ENCODE results near the gene MYADML2.

MYADML2 gene

DNA sequence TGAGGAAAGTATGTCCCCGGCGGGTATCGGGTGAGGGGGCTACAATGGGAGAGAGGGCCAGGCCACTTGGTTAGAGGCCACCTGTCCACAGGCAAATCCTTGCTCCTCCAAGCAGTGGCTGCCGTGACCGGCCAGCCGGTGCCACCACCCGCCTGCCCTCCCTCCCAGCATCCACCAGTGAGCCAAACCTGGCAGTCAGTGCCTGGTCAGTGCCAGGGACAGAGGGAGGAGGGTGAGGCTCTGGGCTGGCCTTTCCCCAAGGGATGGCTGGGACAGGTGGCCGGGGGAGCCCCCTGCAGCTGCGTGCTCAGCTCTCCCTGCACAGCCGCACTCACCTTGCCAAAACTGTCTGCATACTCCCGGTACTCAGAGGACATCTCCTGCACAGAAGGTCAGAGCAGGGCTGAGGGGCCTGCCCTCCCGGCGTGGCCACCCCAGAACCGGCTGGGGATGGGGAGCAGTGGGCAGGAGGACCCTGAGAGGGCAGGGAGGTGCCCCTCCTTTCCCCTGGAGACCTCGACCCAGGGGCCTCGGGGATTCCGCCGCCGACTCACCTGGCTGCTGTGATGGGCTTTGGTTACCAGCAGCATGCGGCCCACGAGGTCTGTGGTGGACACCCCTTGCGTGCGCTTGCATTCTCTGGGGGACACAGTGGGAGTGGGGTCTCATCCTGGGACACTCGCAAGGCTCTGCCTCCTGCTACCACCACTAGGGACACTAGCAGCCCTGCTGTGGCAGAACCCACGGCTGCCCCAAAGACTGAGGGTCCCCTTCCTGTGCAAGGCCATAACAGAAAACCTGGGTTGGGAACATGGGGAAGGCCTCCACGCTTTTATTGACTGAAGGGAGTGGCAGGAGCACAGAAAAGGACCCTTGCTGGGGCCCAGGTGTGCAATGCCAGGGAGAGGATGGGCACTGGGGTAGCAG is 39.6 kb downstream of the MYADML2 start:
- H3K36me3 ChIP-seq (ENCODE audit: control insufficient read depth in 1 of 2, insufficient read depth in 2 of 2, low read length in 2 of 2), result peaks cover 4 to 21% of the 10 kb centered on the region in 2 donors
- H3K27ac ChIP-seq (ENCODE audit: low read length), result no peak overlapping the region
- no peaks in the 10 kb centered on the region for H3K9me3 ChIP-seq (ENCODE audit: control insufficient read depth in 1 of 2, low read length in 2 of 2)
- peaks cover 0 to 18% of the 10 kb centered on the region in 2 donors for H3K4me1 ChIP-seq (ENCODE audit: control insufficient read depth in 1 of 2, insufficient read depth in 2 of 2, low read length in 2 of 2)
- H3K4me3 ChIP-seq (ENCODE audit: low read depth in 1 of 2, low read length in 2 of 2), result no peak overlapping the region
- no peaks in the 10 kb centered on the region for H3K27me3 ChIP-seq (ENCODE audit: low read depth, low read length)

DNA sequence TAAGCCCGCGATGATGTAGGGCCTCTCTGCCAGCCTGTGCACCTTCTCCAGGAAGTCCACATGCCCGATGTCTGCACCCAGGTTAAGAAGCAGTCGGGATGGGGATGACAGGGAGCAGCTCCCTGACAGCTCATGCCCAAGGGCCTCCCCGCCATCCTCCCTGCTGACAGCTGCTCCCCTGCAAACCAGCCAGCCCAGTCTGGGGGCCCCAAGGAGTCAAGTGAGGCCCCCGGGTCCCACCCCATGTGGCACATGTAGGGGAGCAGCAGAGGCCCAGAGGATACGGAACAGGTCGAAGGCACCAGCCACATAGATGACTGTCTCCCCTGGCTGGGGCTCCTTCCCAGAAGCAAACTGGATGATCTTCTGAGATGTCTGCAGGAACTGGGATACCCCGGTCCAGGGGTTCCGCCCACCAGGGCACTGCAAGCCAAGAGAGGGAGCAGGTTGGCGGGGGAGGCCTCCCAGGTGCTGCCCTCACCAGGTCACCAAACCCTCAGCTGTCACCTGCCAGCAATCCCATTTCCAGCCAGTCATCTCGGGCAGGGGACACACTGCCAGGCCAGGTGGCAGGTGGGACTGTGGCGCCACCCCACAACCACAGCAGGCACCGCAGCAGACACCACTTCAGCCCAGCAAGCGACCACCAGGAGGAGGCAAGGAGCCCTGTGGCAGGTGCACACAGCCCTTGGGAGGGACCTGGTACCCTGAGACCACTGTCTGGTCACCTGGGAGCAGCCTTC is 40.4 kb downstream of the MYADML2 start:
- Histone ChIP-seq H3K27ac (ENCODE audit: low read length) (no peak overlapping the region), H3K36me3 (ENCODE audit: control insufficient read depth in 1 of 2, insufficient read depth in 2 of 2, low read length in 2 of 2) (peaks cover 4 to 18% of the 10 kb centered on the region in 2 donors), H3K9me3 (ENCODE audit: control insufficient read depth in 1 of 2, low read length in 2 of 2) (no peaks in the 10 kb centered on the region), H3K4me1 (ENCODE audit: control insufficient read depth in 1 of 2, insufficient read depth in 2 of 2, low read length in 2 of 2) (peaks cover 0 to 24% of the 10 kb centered on the region in 2 donors), H3K4me3 (ENCODE audit: low read depth in 1 of 2, low read length in 2 of 2) (no peak overlapping the region), H3K27me3 (ENCODE audit: low read depth, low read length) (no peaks in the 10 kb centered on the region)

GRCh38 chr17:81905993-81906392 is 41.0 kb downstream of the MYADML2 start:
- peaks cover 0 to 23% of the 10 kb centered on the region in 2 donors for H3K4me1 ChIP-seq (ENCODE audit: control insufficient read depth in 1 of 2, insufficient read depth in 2 of 2, low read length in 2 of 2)
- H3K9me3 ChIP-seq (ENCODE audit: control insufficient read depth in 1 of 2, low read length in 2 of 2), result no peaks in the 10 kb centered on the region
- H3K27ac ChIP-seq (ENCODE audit: low read length), result no peak overlapping the region
- H3K4me3 ChIP-seq (ENCODE audit: low read depth in 1 of 2, low read length in 2 of 2), result no peak overlapping the region
- H3K36me3 ChIP-seq (ENCODE audit: control insufficient read depth in 1 of 2, insufficient read depth in 2 of 2, low read length in 2 of 2), result peaks cover 4 to 18% of the 10 kb centered on the region in 2 donors
- peaks cover 5% of the 10 kb centered on the region for H3K27me3 ChIP-seq (ENCODE audit: low read depth, low read length)

DNA sequence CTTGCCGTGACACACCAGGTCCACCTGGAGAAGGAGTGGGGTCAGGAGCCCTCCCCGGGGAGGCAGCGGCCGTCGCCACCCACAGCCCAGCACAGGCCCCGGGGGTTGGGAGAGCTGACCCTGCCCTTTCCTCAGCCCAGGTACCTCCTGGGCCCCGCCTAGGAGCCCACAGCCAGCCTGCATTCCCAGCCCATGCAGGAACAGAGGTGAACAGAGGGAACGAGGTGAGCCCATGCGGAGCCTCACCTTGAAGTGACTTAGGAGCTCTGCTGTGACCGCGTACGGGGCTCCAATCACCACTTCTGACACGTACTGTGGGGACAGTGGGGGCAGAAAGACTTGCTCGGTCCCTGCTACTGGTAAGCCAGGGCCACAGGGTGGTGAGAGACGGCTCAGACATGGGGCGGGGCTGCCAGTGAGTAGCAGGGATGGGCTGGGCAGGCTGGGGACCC is 41.6 kb downstream of the MYADML2 start:
- Histone ChIP-seq H3K27ac (ENCODE audit: low read length) (no peak overlapping the region), H3K36me3 (ENCODE audit: control insufficient read depth in 1 of 2, insufficient read depth in 2 of 2, low read length in 2 of 2) (peaks cover 4 to 20% of the 10 kb centered on the region in 2 donors), H3K9me3 (ENCODE audit: control insufficient read depth in 1 of 2, low read length in 2 of 2) (no peaks in the 10 kb centered on the region), H3K4me1 (ENCODE audit: control insufficient read depth in 1 of 2, insufficient read depth in 2 of 2, low read length in 2 of 2) (peaks cover 0 to 19% of the 10 kb centered on the region in 2 donors), H3K4me3 (ENCODE audit: low read depth in 1 of 2, low read length in 2 of 2) (no peak overlapping the region), H3K27me3 (ENCODE audit: low read depth, low read length) (peaks cover 6% of the 10 kb centered on the region)

DNA sequence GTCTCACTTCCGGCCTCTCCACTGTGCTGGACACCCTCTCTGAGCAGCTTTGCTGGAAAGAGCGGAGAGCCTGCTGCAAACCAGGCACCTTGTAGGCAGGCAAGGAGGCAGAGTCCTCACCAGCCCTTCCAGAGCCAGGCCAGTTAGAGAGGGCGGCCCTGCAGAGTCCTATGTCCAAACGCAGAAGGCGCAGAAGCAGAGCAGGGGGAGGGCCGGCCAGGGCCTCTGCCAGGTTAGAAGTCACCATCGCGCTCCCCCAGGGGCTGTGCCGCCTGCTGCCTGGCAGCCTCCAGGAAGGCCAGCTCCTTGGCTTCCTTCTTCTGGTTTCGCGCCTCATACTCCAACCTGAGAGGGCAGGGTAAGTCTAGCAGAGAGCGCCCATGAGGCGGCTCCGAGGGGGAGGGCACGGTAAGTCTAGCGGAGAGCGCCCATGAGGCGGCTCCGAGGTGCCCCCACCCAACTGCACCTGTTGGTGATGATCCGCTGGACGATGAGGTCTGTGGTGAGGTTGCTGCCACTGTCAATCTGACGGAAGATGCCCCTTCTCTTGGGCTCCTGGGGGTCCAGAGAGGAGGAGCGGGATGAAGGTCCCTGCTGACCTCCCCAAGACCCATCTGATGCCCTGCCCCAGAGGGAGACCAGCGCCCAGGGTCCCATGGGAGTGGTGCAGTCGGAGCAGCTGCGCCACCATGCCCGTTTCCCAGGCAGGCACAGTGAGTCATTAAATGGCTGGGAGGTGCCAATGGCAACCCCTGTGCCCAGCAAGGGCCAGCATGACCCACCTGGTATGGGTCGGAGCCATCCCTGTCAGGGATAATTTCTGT is 42.2 kb downstream of the MYADML2 start:
- Histone ChIP-seq H3K27ac (ENCODE audit: low read length) (no peak overlapping the region), H3K9me3 (ENCODE audit: control insufficient read depth in 1 of 2, low read length in 2 of 2) (no peaks in the 10 kb centered on the region), H3K27me3 (ENCODE audit: low read depth, low read length) (peaks cover 6% of the 10 kb centered on the region), H3K36me3 (ENCODE audit: control insufficient read depth in 1 of 2, insufficient read depth in 2 of 2, low read length in 2 of 2) (peaks cover 4 to 26% of the 10 kb centered on the region in 2 donors), H3K4me1 (ENCODE audit: control insufficient read depth in 1 of 2, insufficient read depth in 2 of 2, low read length in 2 of 2) (peaks cover 0 to 15% of the 10 kb centered on the region in 2 donors), H3K4me3 (ENCODE audit: low read depth in 1 of 2, low read length in 2 of 2) (no peak overlapping the region)

- no peak overlapping the region for H3K27ac ChIP-seq (ENCODE audit: low read length)
- peaks cover 5 to 34% of the 10 kb centered on the region in 2 donors for H3K36me3 ChIP-seq (ENCODE audit: control insufficient read depth in 1 of 2, insufficient read depth in 2 of 2, low read length in 2 of 2)
Observed at GRCh38 chr17:81903896-81904599, 43.0 kb downstream of the MYADML2 start.

GRCh38 chr17:81903415-81903831 is 43.6 kb downstream of the MYADML2 start:
- Histone ChIP-seq H3K4me3 (ENCODE audit: low read depth in 1 of 2, low read length in 2 of 2) (no peak overlapping the region), H3K27ac (ENCODE audit: low read length) (no peak overlapping the region), H3K4me1 (ENCODE audit: control insufficient read depth in 1 of 2, insufficient read depth in 2 of 2, low read length in 2 of 2) (peaks cover 0 to 15% of the 10 kb centered on the region in 2 donors), H3K27me3 (ENCODE audit: low read depth, low read length) (peaks cover 6% of the 10 kb centered on the region), H3K36me3 (ENCODE audit: control insufficient read depth in 1 of 2, insufficient read depth in 2 of 2, low read length in 2 of 2) (peaks cover 11 to 39% of the 10 kb centered on the region in 2 donors), H3K9me3 (ENCODE audit: control insufficient read depth in 1 of 2, low read length in 2 of 2) (no peaks in the 10 kb centered on the region)

More at GRCh38 chr17:81903896-81904599, 43.0 kb downstream of the MYADML2 start:
- H3K4me3 ChIP-seq (ENCODE audit: low read depth in 1 of 2, low read length in 2 of 2), result no peak overlapping the region
- peaks cover 0 to 15% of the 10 kb centered on the region in 2 donors for H3K4me1 ChIP-seq (ENCODE audit: control insufficient read depth in 1 of 2, insufficient read depth in 2 of 2, low read length in 2 of 2)
- no peaks in the 10 kb centered on the region for H3K9me3 ChIP-seq (ENCODE audit: control insufficient read depth in 1 of 2, low read length in 2 of 2)
- H3K27me3 ChIP-seq (ENCODE audit: low read depth, low read length), result peaks cover 6% of the 10 kb centered on the region

DNA sequence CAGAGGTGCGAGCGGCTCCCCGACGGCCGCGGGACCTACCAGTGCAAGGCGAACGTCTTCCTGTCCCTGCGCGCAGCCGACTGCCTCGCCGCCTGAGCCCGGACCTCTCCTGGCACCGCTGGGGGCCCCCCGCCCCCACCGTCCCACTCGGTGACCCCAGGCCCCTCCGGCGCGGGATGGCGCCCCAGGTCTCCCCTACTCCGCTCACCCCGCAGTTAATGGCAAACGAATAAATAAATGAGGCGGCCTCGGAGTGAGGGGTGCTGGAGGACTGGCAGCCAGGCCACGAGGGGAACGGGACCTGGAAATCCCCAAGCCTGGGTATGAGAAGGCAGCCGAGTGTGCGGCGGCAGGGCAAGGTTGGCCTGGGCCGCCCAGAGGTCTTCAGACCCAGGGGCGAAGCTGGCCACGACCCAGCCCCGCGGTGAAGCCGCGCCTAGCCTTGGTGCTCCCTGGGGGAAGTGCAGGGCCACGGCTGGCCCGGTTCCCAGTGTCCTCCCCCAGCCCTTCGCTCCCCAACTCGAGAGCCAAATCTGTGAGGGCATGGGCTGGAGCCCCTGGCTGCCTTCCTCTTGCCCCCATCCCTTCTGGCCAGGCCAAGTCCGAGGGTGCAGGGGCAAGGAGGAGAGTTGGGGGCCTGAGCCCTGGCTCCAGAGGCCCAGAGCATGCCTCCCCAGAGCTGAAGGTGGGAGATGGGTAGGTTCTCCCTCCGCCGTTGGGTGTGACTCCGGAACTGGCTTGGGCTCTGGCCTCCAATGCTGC is 44.2 kb downstream of the MYADML2 start:
- Histone ChIP-seq H3K27me3 (ENCODE audit: low read depth, low read length) (peaks cover 6% of the 10 kb centered on the region), H3K4me1 (ENCODE audit: control insufficient read depth in 1 of 2, insufficient read depth in 2 of 2, low read length in 2 of 2) (peaks cover 0 to 15% of the 10 kb centered on the region in 2 donors), H3K27ac (ENCODE audit: low read length) (no peak overlapping the region), H3K36me3 (ENCODE audit: control insufficient read depth in 1 of 2, insufficient read depth in 2 of 2, low read length in 2 of 2) (peaks cover 17 to 40% of the 10 kb centered on the region in 2 donors), H3K4me3 (ENCODE audit: low read depth in 1 of 2, low read length in 2 of 2) (peak overlapping the region in 1 of 2 donors; percentile 45), H3K9me3 (ENCODE audit: control insufficient read depth in 1 of 2, low read length in 2 of 2) (no peaks in the 10 kb centered on the region)

DNA sequence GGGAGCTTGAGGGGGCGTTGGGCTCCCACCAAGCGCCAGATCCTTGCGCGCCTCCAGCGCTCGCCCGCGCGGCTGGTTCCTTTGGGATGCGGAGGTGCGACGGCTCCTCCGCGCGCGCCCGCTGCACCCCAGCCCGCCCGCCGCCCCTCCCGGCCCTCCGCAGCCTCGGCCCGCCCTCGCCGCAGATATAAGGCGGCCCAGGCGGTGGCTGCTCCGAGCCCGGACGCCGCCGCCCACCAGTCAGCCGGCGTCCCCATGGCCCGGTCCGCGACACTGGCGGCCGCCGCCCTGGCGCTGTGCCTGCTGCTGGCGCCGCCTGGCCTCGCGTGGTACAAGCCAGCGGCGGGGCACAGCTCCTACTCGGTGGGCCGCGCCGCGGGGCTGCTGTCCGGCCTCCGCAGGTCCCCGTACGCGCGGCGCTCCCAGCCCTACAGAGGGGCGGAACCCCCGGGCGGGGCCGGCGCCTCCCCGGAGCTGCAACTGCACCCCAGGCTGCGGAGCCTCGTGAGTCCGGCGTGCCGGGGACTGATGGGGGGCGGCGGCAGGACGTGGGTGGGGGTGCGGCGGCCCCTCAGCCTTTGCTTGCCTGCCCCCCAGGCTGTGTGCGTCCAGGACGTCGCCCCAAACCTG is 44.9 kb downstream of the MYADML2 start, which contains the start of gene NPB:
Gene NPB, plus strand, starts transcription at position 216 of the 630 bp plus-strand sequence. Its CDS starts 40 bp downstream, at position 256.
- Histone ChIP-seq H3K4me3 (ENCODE audit: low read depth in 1 of 2, low read length in 2 of 2) (peak within 1 kb of the TSS in 1 of 2 donors; percentile 45), H3K36me3 (ENCODE audit: control insufficient read depth in 1 of 2, insufficient read depth in 2 of 2, low read length in 2 of 2) (peaks cover 20 to 40% of the 10 kb centered on the region in 2 donors), H3K27me3 (ENCODE audit: low read depth, low read length) (peaks cover 6% of the 10 kb centered on the region), H3K27ac (ENCODE audit: low read length) (no peak within 1 kb of the TSS), H3K9me3 (ENCODE audit: control insufficient read depth in 1 of 2, low read length in 2 of 2) (no peaks in the 10 kb centered on the region), H3K4me1 (ENCODE audit: control insufficient read depth in 1 of 2, insufficient read depth in 2 of 2, low read length in 2 of 2) (peaks cover 0 to 15% of the 10 kb centered on the region in 2 donors)

Data from muscle layer of duodenum (tissue), 2 donors.